GM19351 (cell line): Measurements from ENCODE around the gene RHBDD3.
"Not testable (repeated sequence)": the region's sequence is repeated elsewhere in the genome, so short reads cannot be mapped to it uniquely, and the experiment has no call there.

Experiments
- ATAC-seq: cut with Tn5 transposase; IDR thresholded peaks from one replicate; pipeline ENCODE4 v1.9.1; 2021; ENCODE audit warnings: mild to moderate bottlenecking, moderate library complexity; ENCODE audit not compliant: unreplicated experiment

Gene RHBDD3

DNA sequence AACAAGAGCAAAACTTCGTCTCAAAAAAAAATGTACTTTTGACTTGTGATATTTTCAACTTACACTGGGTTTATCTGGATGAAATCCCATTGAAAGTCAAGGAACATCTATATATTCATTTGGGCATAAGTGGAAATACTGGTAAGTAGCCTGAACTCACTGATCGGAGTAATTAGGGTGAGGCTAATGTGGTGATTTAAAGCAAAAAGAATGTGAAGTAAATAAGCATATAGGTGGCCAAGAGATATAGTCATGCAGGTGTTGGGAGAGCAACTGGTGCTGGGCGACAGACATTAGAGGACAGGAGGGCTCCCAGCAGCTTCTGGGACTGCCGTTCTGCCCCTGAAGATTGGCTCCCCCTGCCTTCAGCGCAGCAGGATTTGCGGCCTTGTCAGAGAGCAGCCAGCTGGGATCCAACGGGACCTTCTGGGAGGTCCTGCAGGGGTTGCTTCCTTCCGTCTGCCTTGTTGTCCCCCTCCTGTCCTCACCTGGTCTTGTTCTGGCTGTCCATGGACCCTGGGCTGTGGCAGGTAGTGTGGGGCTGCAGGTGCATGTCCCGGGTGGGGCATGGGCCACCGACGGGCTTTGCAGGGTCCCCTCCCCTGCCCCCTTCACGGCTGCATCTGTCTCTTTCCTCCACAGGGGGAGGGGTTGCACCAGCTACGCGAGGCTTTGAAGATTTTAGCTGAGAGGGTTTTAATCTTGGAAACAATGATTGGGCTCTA is 14.1 kb downstream of the RHBDD3 start:
- ATAC-seq = no peak

DNA sequence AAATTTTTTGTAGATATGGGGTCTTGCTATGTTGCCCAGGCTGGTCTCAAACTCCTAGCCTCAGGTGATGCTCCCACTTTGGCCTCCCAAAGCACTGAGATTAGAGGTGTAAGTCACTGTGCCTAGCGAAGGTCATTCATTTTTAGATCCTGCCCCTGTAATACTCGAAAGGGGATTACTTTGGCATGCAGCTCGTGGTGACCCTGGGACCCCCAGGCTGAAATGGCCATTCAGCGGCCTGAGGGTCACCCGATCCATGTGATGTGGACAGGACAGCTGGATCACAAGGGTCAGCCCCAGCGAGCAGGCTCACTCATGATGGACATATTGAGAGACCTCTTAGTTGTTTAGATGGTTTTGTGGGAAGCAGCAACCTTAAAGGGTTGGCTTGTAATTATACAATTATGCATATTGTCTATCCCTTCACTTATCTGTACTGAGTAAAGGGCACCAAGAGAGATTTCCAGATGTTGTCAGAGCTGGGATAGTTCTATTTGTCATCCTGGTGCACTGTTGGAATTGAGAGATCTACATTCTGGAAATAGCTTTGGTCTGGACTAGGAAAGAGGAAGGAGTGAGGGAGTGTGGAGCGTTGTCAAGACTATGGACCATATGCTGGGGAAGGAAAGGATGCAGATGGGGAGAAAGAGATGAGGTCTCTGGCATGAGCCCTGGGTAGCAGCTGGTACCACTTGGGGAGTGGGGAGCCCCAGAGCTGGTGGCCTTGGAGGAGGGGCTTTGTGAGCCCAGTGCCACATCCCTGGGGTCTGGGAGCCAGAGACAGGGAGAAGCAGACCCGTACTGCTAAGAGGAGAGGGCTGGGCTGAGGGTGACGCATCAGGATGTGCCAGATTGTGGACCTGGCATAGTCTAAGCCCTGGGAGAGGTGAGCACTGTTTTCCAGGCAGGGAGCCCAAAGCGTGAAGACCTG is 15.5 kb downstream of the RHBDD3 start:
- no peak for ATAC-seq

GRCh38 chr22:29251265-29251664 is 16.5 kb downstream of the RHBDD3 start:
- no peak for ATAC-seq

GRCh38 chr22:29247891-29248290 is 19.9 kb downstream of the RHBDD3 start:
- ATAC-seq = not testable (repeated sequence)

DNA sequence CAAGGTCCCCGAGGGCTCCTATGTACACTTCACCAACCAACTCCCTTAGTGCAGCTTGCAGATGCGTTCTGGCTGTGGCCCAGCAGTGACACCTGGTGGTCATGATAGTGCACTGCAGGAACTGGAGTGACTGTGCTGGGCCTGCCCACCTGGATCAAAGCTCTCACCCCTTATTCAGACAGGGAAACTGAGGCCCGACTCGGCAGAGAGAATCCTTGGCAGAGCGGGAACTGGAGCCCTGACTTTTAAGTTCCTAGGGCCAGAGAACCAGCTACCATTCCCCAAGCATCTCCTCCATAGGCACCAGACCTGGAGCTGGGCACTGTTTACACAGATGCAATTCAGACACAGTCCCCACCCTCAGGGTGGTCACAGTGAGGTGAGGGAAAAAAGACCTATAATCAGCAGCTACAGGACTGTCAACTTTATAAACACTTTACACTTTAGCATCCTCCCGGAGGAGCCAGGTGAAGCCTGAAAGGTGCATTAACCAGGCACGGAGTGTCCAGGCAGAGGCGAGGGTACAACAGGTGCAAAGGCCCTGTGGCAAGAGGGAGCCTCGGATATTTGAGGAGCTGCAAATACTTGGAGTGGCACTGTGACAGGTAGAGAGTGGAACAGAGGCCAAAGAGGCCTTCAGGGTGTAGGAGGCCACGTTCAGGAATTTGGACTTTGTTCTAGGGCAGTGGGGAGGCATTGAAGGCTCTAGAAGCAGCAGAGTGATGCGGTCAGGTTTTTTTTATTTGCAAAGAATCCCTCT is 22.0 kb downstream of the RHBDD3 start:
- no peak for ATAC-seq

- ATAC-seq = no peak
Observed at GRCh38 chr22:29244785-29245625, 22.8 kb downstream of the RHBDD3 start.

DNA sequence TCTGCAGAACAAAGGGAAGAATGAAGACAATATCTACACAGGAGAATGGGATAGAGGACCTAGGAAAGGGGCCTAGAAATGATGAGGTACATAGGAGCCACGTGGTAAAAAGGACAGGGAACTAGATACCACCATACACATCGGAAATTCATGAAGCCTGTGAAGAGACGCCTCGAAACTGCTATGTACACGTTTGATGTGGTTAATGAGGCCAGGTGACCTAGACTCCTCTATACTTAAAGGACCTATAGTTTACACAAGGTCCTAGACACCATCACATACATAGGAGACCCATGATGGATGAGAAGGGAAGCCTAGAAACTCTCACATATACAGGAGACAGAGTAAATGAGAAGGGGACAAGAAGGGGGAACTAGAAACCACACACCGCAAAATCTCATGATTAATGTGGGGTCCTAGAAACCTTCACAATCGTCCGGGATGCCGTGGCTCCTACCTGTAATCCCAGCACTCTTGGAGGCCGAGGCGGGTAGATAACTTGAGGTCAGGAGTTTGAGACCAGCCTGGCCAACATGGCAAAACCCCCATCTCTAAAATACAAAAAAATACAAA is 23.8 kb downstream of the RHBDD3 start:
- no peak for ATAC-seq

GRCh38 chr22:29240481-29240880 is 27.3 kb downstream of the RHBDD3 start:
- not testable (repeated sequence) for ATAC-seq

GRCh38 chr22:29233277-29233877 is 34.4 kb downstream of the RHBDD3 start:
- no peak for ATAC-seq

DNA sequence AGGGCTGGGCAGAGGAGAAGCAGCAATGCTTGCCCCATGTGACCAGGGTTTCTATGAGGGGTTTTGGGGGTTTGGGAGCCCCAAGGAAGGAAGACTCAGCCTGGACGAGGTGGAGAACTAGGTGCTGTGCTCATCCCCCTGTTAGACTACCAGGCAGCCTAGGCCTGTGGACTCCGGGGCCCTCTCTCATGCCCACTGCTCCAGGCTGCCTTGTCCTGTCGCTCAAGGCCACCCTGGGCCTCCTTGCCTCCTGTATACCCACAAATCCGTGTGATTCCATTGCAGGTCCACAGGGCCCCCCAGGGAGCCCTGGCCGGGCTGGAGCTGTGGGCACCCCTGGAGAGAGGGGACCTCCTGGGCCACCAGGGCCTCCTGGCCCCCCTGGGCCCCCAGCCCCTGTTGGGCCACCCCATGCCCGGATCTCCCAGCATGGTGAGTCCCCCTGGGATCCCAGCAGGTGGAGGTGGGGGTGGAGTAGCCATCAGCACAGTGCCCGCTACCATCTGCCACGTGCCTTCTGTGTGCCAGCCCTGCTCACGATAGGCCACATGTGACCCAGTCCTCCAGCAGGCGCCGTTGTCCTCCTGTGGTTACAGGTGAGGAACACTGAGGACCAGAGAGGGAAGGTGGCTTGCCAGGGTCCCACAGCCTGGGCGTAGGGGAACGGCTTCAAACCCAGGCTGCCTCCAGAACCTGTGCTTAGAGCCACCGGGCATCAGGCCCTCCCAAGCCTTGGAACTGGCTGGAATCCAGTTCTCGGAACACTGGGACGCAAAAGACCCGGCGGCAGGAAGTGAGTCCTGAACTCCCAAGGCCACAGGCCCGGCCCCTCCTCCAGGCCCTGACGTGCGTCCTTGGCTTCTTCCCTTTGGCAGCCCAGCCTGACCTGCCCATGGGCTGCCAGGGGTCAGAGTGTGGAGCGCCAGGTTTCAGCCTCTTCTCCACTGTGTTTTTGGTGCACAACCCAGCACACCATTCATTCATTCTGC is 35.5 kb downstream of the RHBDD3 start:
- no peak for ATAC-seq

DNA sequence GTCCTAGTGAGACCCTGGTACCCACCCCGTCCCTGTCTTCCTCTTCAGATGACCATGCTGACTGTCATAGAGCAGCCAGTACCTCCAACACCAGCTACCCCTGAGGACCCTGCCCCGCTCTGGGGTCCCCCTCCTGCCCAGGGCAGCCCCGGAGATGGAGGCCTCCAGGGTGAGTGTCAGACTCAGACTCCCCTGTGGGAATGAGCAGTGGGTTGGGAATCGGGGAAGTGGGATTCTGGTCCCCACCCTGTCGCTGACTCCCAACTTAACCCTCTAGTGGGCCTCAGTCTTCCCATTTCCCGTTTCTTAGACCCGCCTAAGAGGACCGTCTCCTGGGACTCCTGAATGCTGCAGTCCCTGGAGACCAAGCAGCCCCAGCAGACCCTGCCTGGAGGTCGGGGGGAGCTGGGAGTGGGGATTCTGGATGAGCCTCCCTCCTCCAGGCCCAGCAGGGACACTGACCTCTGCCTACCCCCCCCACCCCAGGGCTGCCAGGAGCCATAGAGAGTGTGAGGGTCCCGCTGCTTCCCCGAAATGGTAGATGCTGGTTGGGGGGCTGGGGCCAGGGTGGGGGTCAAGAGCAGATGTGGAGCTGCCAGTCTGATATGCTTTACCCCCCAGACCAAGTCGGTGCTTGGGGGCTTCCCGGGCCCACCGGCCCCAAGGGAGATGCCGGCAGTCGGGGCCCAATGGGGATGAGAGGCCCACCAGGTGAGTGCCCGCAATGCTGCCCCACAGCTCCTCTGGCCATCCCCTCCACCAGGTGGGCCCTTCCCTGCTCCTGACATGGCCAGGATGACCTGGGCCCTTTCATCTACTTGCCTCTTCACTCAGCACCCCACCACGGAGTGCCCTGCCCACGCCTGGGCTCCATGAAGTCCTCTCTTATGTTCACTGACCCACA is 36.6 kb downstream of the RHBDD3 start:
- no peak for ATAC-seq

- no peak for ATAC-seq
Observed at GRCh38 chr22:29226351-29226981, 41.3 kb downstream of the RHBDD3 start.

GRCh38 chr22:29225422-29226090 is 42.2 kb downstream of the RHBDD3 start:
- no peak for ATAC-seq

GRCh38 chr22:29224859-29225410 is 42.8 kb downstream of the RHBDD3 start:
- no peak for ATAC-seq

- no peak for ATAC-seq
Observed at GRCh38 chr22:29224121-29224858, 43.5 kb downstream of the RHBDD3 start.
